GM12801 (cell line): ENCODE measurements around the gene GAGE10.

ENCODE experiments used
- TF ChIP-seq, protein P1 (sequence below): IDR thresholded peaks from one replicate; pipeline ENCODE4 v1.5.1; 2011; ENCODE audit warnings: control low read depth; ENCODE audit not compliant: insufficient read length; ENCODE audit errors: extremely low read depth

The GAGE10 gene

DNA sequence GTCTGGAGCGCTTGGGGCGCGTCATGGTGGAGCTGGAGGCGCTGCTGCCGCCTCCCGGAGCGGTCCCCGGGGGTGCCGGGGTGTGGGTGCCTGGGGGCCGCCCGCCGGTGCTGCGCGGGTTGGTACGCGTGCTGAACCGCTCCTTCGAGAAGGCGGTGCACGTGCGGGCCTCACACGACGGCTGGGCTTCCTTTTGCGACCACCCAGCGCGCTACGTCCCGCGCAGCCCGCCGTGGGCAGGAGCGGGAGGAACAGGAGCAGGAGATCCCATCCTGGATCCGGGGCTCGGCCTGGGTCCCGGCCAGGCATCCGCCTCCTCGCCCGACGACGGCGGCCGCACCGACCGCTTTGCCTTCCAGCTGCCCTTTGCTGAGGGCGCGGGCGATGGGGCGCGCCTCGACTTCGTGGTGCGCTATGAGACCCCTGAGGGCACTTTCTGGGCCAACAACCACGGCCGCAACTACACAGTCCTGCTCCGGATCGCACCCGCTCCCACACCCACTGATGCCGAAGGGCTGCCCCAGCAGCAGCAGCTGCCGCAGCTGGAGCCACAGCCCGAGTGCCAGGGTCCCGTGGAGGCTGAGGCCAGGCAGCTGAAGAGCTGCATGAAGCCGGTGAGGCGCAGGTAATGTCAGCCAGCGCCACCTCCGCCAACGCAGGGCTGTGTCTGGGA is 33.1 kb upstream of the GAGE10 start:
- TF ChIP-seq, protein P1, sequence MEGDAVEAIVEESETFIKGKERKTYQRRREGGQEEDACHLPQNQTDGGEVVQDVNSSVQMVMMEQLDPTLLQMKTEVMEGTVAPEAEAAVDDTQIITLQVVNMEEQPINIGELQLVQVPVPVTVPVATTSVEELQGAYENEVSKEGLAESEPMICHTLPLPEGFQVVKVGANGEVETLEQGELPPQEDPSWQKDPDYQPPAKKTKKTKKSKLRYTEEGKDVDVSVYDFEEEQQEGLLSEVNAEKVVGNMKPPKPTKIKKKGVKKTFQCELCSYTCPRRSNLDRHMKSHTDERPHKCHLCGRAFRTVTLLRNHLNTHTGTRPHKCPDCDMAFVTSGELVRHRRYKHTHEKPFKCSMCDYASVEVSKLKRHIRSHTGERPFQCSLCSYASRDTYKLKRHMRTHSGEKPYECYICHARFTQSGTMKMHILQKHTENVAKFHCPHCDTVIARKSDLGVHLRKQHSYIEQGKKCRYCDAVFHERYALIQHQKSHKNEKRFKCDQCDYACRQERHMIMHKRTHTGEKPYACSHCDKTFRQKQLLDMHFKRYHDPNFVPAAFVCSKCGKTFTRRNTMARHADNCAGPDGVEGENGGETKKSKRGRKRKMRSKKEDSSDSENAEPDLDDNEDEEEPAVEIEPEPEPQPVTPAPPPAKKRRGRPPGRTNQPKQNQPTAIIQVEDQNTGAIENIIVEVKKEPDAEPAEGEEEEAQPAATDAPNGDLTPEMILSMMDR: no peak

DNA sequence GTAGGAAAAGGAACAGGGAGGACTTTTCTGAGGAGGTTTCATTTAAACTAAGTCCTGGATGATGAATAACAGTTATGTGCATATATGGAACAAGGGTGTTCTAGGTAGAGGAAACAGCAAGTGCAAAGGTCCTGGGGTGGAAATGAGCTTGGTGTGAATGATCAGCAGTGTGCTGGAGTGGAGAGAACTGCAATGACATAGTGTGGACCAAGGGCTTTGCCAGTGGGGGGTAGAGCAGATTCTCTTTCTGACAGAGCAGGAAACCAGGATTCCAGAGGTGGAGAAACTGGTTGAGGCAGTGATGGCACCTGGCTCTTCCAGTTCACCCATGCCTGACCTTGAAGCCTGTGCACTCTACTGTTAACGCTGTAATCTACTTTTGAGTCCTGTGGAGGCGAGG is 32.1 kb upstream of the GAGE10 start:
- TF ChIP-seq, protein P1: no peak

DNA sequence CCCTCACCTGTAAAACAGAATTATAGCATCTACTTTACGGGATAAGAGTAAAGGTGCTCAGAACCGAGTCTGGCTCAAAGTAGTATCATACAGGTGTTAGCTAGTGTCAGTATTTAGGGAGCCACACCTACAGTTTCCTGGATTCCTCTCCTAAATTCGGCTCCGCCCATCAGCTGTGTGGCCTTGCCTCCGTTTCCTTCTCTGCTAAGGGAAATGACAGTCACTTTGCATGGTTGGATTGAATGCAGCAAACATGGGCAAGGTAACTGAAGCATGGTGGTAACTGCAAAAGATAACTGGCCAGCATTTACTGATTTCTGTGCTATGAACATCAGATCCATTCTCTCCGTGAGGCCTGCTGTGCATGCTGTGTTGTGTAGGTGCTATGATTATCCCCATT is 31.0 kb upstream of the GAGE10 start:
- TF ChIP-seq, protein P1: no peak

DNA sequence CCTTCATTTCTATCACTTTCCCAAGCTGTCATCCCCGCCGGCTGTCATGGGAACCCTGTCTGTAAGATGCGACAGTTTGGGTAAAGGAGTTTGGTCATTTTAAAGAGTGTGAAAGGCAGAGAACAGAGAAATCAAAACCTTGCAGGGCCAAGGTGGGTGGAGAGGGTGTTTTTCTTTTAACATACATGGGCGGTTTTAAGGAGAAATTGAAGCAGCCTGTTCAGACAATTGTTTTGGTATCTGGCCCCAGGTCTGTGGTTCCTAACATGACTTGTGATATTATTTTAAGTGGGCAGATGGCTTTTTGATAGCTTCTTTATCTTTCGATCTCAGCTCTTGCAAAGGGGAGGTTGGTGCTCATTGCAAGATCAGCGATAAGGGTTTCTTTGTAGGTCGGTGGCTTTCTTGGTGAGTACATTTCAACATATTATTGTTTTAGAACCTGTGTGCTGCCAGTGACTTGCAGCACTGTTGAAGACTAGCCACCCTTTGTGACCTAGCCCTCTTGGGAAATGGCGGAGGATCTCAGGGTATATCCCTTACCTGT is 30.2 kb upstream of the GAGE10 start:
- TF ChIP-seq, protein P1: no peak

DNA sequence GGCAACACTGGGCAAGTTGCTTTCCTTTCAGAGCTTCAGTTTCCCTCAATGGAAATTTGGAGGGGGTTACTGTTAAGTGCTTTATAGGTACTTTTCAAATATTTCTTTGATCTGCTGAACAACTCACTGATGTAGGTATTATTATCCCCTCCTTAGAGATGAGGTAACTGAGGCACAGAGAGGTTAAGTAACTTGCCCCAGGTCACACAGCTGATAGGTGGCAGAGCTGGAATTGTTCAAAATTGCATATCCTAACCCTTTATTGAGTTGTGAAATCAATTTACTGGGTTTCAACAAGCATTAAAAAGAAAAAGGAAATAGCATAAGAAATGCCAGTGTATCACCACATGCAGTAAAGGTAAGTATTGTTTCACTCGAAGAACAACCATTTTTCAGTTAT is 27.2 kb upstream of the GAGE10 start:
- TF ChIP-seq, protein P1: no peak

DNA sequence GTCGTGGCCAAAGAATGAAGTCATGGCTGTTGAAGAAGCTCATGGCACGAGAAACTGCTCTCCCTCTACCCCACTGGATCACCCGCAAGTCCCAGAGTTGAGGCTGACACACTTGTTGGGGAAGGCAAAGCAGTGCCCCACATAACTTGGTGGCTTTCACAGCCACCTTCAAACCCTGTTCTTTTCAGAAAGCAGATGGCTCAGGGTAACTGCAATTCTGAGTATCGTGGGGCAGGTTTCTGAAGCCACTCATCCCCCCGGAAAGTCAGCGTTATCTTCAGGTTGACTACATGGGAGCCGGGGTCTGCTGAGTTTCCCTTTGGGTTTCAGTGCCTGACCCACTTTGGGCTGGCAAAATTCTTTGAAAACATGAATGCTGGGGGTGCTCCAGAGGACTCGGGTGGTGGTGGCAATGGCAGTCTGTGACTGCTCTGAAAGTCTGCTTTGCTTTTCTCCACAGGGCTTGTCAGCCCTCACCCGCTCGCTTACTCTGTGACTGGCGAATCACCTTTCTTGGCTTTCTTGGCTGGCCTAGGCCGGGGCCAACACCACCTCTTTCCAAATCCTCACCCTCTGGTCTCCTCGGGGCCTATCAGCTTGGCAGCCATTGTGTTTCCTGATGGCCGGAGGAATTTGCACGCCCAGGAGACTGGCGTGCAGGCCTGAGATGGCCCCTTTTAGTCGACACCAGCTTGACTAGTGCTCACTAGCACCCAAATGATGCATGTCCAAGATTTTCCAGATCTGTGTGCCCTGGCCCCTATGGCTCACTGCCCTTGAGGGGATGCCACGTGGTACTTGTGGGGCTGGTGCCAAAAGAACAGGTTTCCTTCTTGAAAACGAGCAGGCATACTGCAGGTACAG is 26.5 kb upstream of the GAGE10 start:
- TF ChIP-seq, protein P1: no peak

DNA sequence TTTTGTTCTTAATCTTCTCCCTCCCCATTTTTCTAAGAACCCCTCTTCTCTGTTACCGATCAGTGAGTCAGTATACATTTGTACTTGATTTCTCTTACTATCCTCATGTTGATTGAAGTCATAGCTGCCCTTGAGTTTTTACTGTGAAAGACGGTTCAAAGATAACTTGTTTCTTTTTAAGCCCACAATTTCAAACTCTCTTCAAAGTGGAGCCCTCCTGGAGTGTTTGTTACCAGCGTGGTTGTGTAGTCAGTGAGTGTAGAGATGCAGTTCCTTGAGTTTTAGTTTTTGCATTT is 26.0 kb upstream of the GAGE10 start:
- TF ChIP-seq, protein P1: no peak
